HG03378 (cell line): ENCODE results near the gene UHMK1.
A peak's percentile ranks its signal among the peaks of the same experiment; 100 is the strongest.
"Not testable (repeated sequence)": the region's sequence is repeated elsewhere in the genome, so short reads cannot be mapped to it uniquely, and the experiment has no call there.

Experiments
- ATAC-seq: cut with Tn5 transposase; IDR thresholded peaks from one replicate; pipeline ENCODE4 v1.9.1; 2021; ENCODE audit warnings: mild to moderate bottlenecking, moderate library complexity; ENCODE audit not compliant: unreplicated experiment

Gene UHMK1

GRCh38 chr1:162497723-162498495 is at the start of gene UHMK1:
Gene UHMK1, plus strand, starts transcription at chr1:162497818. Its CDS starts 183 bp downstream, at chr1:162498001.
- peak; percentile 94 for ATAC-seq

DNA sequence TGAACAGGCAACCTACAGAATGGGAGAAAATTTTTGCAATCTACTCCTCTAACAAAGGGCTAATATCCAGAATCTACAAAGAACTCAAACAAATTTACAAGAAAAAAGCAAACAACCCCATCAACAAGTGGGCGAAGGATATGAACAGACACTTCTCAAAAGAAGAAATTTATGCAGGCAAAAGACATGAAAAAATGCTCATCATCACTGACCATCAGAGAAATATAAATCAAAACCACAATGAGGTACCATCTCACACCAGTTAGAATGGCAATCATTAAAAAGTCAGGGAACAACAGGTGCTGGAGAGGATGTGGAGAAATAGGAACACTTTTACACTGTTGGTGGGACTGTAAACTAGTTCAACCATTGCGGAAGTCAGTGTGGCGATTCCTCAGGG is 43.3 kb upstream of the UHMK1 start:
- not testable (repeated sequence) for ATAC-seq

- no peak for ATAC-seq
Observed at GRCh38 chr1:162456323-162456722, 41.3 kb upstream of the UHMK1 start.

- ATAC-seq = no peak
Observed at GRCh38 chr1:162458236-162458635, 39.4 kb upstream of the UHMK1 start.

DNA sequence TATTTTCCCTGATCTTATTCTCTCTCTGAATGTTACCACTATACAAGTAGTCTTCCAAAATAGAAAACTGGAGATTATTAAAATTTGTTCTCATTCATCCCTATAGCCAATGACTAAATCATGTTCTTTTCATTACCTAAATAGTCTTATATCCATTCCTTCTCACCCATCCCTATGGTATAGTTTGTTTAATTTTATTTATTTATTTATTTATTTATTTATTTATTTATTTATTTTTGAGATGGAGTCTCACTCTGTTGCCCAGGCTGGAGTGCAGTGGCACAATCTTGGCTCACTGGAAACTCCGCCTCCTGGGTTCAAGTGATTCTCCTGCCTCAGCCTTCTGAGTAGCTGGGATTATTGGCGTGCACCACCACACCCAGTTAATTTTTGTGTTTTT is 35.2 kb upstream of the UHMK1 start:
- not testable (repeated sequence) for ATAC-seq

DNA sequence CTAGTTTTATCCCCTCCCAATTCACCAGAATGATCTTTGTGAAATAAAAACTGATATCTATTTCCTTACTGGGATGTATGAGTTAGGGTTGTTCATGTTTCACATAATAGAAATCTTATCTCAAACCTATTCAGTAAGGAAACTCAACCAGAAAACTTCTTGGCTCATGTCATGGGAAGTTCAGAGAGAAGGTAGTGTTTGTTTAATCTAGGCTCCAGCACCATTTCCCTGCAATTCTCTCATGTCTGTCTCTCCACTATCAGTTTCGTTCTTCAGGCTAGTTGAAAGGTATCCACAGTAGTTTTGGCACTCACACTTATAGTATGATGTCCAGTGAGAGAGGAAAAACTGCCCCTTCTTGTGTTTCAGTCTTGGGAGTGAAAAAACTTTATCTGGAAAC is 34.6 kb upstream of the UHMK1 start:
- no peak for ATAC-seq

DNA sequence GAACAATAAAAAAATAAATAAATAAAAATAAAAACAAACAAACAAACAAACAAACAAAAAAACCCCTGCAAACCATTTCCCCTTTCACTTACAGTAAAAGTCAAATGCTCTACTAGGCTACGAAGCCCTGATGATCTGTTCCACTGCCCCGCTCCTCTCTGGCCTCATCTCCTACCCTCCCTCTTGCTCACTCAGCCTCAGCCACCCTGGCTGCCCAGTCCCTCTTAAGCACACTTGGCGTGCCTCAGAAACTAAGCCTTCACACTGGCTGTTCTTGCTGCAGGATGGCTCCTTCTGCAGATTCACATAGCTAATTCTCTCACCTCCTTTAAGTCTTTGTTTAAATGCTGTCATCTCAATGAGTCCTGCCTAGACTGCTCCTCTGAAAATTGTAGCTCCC is 30.8 kb upstream of the UHMK1 start:
- ATAC-seq = no peak

- ATAC-seq = no peak
Observed at GRCh38 chr1:162470216-162470615, 27.4 kb upstream of the UHMK1 start.

DNA sequence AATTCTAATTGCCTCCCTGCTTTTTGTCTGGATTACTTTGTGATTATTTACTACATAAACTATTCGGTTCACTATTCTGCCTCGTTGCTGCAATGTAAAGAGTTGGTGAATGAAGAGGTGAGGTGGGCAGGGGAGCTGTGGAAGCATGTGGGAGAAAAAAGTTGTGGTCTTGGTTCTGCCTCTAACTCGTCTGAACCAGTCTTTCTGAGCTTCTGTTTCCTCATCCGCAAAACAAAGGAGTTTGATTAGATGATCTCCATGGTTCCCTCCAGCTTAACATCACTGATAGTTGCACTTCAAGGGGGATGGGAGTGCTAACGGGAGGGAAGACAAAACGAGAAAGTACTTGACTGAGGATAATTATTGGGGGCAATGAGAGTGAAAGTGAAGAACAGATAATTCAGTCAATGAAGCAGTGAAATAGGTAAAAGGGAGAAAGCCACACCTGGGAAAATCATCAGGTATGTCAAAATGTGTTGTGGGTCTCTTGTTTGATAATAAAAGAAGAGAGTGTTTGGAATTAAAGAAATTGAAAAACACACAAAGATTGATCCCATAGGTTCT is 26.2 kb upstream of the UHMK1 start:
- no peak for ATAC-seq

DNA sequence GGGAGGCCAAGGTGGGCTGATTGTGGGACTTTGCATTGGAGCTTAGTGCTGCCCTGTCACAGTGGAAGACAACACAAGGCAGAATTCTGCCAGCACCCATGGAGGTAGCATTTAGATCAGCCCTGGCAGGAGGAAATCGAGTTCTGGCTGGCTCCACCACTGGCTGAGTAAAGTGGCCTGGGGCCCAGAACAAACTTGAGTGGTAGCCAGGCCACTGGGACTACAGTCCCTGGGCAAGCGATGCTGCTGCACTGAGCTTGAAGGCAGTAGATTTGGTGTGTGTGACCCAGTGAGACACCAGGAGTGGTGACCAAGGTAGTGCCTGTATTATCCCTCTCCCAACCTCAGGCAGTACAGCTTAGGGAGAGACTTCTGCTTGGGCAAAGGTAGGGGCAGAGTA is 22.5 kb upstream of the UHMK1 start:
- ATAC-seq = no peak

GRCh38 chr1:162475539-162476185 is 22.0 kb upstream of the UHMK1 start:
- ATAC-seq = no peak

DNA sequence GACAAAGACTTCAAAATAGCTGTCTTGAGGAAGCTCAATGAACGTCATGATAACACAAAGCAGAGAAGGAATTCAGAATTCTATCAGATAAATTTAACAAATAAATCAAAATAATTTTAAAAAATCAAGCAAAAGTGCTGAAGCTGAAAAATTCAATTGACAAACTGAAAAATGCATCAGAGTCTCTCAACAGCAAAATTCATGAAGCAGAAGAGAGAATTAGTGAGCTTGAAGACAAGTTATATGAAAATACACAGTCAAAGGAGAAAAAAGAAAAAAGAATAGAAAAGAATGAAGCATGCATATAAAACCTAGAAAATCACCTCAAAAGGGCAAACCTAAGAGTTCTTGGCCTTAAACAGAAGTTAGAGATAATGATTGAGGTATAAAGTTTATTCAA is 21.0 kb upstream of the UHMK1 start:
- ATAC-seq = no peak

DNA sequence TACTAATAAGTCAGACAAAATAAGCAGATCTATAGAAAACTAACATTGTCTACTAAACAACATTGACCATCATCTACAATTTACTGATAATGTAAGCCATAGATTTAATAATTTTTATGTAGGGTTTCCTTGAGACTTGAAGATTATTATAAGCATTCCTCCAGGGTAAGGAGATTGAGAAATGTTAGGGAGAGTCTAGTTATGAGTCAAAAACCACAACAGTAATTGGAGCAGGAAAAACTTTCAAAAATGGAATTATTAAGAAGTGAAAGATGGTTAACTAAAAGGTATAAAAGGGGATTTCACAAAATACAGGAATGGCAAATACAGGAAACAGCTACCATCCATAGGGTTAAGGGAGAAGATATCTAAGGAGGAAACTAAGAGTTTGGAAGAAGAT is 12.4 kb upstream of the UHMK1 start:
- ATAC-seq = no peak

DNA sequence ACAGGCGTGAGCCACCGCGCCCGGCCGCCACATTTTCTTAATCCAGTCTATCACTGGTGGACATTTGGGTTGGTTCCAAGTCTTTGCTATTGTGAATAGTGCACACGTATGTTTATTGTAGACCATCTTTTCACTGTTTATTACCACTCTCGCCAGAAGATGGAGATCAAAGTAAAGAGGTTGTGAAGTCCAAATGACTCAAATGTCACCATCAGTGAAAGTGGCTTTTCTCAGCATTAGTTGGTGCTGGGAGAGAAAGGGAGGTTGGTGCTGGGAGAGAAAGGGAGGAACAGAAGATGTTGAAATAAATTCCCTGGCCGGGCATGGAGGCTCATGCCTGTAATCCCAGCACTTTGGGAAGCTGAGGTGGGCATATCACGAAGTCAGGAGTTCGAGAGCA is 10.4 kb upstream of the UHMK1 start:
- no peak for ATAC-seq

DNA sequence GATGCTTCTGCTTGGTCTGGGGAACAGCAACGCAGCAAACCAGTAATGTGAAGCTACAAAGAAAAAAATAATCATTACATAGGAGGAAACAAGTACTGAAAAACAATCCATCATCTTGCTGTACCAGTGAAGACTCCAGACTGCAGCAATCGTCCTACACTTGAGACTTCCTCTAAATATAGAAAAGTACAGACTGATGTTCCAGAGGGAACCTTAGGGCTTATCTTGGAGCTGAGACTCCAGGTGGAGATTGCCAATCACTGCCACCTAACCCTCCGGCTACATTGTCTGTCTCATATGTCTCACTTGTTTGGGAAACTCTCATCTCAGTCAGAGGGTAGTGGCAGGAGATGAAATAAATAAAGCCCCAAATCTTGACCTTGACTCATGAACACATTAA is 9.4 kb upstream of the UHMK1 start:
- no peak for ATAC-seq

DNA sequence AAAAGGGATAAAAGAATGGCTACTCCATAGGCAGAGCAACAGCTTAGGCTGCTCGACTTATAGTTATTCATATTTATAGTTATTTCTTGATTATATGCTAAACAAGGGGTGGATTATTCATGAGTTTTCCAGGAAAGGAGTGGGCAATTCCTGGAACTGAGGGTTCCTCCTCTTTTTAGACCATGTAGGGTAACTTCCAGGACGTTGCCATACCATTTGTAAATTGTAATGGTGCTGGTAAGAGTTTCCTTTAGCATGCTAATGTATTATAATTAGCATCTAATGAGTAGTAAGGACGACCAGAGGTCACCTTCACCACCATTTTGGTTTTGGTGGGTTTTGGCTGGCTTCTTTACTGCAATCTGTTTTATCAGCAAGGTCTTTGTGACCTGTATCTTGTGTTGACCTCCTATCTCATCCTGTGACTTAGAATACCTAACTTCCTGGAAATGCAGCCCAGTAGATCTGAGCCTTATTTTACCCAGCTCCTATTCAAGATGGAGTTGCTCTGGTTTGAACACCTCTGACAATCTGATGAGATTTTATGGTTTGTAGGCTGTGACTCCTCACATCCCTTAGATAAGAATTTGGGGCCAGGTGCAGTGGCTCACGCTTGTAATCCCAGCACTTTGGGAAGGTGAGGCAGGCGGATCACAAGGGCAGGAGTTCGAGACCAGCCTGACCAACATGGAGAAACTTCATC is 1.9 kb upstream of the UHMK1 start:
- not testable (repeated sequence) for ATAC-seq

- no peak for ATAC-seq
Observed at GRCh38 chr1:162497104-162497722, 405 bp upstream of the UHMK1 start.

GRCh38 chr1:162498496-162498810 is 835 bp downstream of the UHMK1 start:
- peak; percentile 18 for ATAC-seq

DNA sequence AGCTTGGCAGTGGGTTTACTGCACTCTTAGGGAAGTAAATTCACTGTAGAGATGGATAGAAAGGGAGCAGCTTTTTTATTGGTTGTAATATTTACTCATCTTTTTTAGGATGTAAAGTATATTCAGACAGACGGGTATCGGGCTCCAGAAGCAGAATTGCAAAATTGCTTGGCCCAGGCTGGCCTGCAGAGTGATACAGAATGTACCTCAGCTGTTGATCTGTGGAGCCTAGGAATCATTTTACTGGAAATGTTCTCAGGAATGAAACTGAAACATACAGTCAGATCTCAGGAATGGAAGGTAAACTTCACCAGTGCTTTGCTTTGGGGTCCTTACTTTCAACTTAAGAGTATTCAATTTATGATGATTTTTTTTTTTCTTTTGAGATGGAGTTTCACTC is 3.2 kb downstream of the UHMK1 start:
- ATAC-seq = no peak

GRCh38 chr1:162502077-162502476 is 4.5 kb downstream of the UHMK1 start:
- ATAC-seq = no peak

GRCh38 chr1:162502928-162503327 is 5.3 kb downstream of the UHMK1 start:
- ATAC-seq = no peak
